A673 (cell line): Measurements from ENCODE around the gene HS3ST5. TPM values are rescaled to one million over a fixed set of nuclear protein-coding genes. Genes with fewer than 3 reads are reported as not detected.

Source experiments
- BruUV-seq: library from RNA; stranded (reverse); fragments of 400-500 nt; replicated peaks from 2 replicates; lab custom pipeline; 2021; lab: Mats Ljungman, UMichigan
- CTCF ChIA-PET: fragments of 300-600 bp; sonication (Branson Sonifier 250); formaldehyde crosslinking; loops from one replicate; lab custom pipeline; 2022; ENCODE audit warnings: antibody characterized with exemption; lab: Charles Lee
- POLR2A ChIA-PET: fragments of 300-600 bp; sonication (Branson Sonifier 250); formaldehyde crosslinking; loops from one replicate; lab custom pipeline; 2022; ENCODE audit warnings: antibody characterized with exemption; ENCODE audit not compliant: low non-redundant PET; lab: Charles Lee
- DNase-seq: peaks from one replicate; pipeline ENCODE4 v3.0.0-alpha.2; 2015; ENCODE audit warnings: low spot score
- H3K27ac ChIP-seq: fragments of 200-600 bp; sonication (generic); 2 replicates; pipeline ENCODE4 v1.5.1; 2016; ENCODE audit warnings: mixed run types, low read depth, mild to moderate bottlenecking, mixed read lengths, antibody characterized with exemption, low read length; ENCODE audit not compliant: poor library complexity, severe bottlenecking
- H3K27me3 ChIP-seq: fragments of 200-600 bp; sonication (generic); replicated peaks from 2 replicates; pipeline ENCODE4 v1.6.1; 2017; ENCODE audit warnings: mixed run types, low read depth, mild to moderate bottlenecking, mixed read lengths, antibody characterized with exemption, low read length; ENCODE audit not compliant: insufficient read depth, poor library complexity
- H3K36me3 ChIP-seq: fragments of 200-600 bp; sonication (generic); 2 replicates; pipeline ENCODE4 v1.6.1; 2016; ENCODE audit warnings: mixed run types, mild to moderate bottlenecking, mixed read lengths, antibody characterized with exemption, low read length; ENCODE audit not compliant: insufficient read depth, poor library complexity, severe bottlenecking
- H3K4me1 ChIP-seq: fragments of 200-600 bp; sonication (generic); 2 replicates; pipeline ENCODE4 v1.6.1; 2017; ENCODE audit warnings: mixed run types, mild to moderate bottlenecking, mixed read lengths, antibody characterized with exemption, low read length; ENCODE audit not compliant: insufficient read depth, poor library complexity, severe bottlenecking
- H3K4me3 ChIP-seq: fragments of 200-600 bp; sonication (generic); 2 replicates; pipeline ENCODE4 v1.5.1; 2016; ENCODE audit warnings: low read depth, mixed run types, mild to moderate bottlenecking, mixed read lengths, low read length; ENCODE audit not compliant: poor library complexity, severe bottlenecking
- H3K9me3 ChIP-seq: fragments of 200-600 bp; sonication (generic); 2 replicates; pipeline ENCODE4 v1.6.1; 2016; ENCODE audit warnings: mixed run types, low read depth, mild to moderate bottlenecking, mixed read lengths, antibody characterized with exemption, low read length; ENCODE audit not compliant: poor library complexity, severe bottlenecking
- EZH2 ChIP-seq: fragments of 200-600 bp; sonication (generic); IDR thresholded peaks from 2 replicates; pipeline ENCODE4 v1.6.1; 2017; ENCODE audit warnings: borderline replicate concordance, low read depth, mild to moderate bottlenecking, mixed read lengths, antibody characterized with exemption, low read length; ENCODE audit not compliant: poor library complexity, severe bottlenecking
- intact Hi-C: fragments of 100-400 bp; cut with micrococcal nuclease; formaldehyde crosslinking; loops from one replicate; pipeline ENCODE4 v1.10.0; 2022; ENCODE audit not compliant: unreplicated experiment
- total RNA-seq: library from RNA; stranded (reverse); gene quantifications from 2 replicates; pipeline ENCODE4 v1.2.3, GENCODE V29; 2021
- TF ChIP-seq, protein P1 (sequence below): fragments of 300-800, 200-600 bp; sonication (generic); conservative IDR thresholded peaks from 2 replicates; pipeline ENCODE4 v1.5.1; 2017; ENCODE audit warnings: low read depth, mild to moderate bottlenecking, antibody characterized with exemption, low read length, moderate library complexity, mixed read lengths

HS3ST5 gene
- total RNA-seq, 1 experiment from 2014 or later: not detected

DNA sequence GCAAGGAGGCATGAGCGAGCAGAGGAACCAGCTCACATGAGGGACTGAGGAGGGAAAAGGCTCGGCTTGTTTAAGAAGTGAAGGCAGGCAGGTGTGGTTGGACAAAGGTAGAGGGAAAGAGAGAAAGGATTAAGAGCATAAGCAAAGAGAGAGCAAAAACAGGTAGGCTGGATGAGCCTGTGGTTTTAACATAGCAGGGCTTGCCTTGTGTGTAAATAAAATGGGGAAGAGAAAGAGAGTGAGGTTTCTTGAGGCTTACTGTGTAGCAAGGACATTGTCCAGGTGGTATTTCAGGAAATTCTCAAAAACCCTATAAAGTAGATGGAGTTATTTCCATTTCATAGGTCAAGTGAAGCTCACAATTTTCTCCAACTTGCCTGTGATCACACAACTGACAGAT, 278.0 kb downstream of the HS3ST5 start:
- Histone ChIP-seq H3K27me3 (peaks cover 7% of the 10 kb centered on the region), H3K36me3 (no peaks in the 10 kb centered on the region), H3K9me3 (no peaks in the 10 kb centered on the region), H3K4me1 (no peaks in the 10 kb centered on the region), H3K4me3 (no peak overlapping the region), H3K27ac (no peak overlapping the region)
- no TSS peak for BruUV-seq
- POLR2A ChIA-PET: no interaction called here
- DNase-seq: no peak
- CTCF ChIA-PET: no interaction called here
- intact Hi-C loops: no loop called here
- TF ChIP-seq, protein P1, sequence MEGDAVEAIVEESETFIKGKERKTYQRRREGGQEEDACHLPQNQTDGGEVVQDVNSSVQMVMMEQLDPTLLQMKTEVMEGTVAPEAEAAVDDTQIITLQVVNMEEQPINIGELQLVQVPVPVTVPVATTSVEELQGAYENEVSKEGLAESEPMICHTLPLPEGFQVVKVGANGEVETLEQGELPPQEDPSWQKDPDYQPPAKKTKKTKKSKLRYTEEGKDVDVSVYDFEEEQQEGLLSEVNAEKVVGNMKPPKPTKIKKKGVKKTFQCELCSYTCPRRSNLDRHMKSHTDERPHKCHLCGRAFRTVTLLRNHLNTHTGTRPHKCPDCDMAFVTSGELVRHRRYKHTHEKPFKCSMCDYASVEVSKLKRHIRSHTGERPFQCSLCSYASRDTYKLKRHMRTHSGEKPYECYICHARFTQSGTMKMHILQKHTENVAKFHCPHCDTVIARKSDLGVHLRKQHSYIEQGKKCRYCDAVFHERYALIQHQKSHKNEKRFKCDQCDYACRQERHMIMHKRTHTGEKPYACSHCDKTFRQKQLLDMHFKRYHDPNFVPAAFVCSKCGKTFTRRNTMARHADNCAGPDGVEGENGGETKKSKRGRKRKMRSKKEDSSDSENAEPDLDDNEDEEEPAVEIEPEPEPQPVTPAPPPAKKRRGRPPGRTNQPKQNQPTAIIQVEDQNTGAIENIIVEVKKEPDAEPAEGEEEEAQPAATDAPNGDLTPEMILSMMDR: no peak
- no peak for TF ChIP-seq EZH2

DNA sequence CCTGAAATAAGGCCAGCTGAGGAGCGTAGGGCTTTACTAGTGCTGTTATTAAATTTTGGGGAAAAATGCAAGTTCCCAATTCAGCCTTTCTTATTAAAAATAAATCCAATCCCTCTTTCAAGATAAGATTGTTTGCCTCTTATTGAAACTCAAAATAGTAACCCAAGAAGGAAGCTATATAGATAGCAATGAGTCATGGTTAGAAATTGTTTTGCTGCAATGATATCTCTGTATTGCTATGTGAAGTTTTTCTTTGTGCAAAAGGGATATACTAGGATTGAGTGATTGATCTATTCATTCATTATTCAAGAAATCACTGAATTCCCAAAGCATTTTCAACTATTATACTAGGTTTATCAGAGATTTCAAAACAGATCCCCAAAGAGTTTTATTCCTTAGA, 278.9 kb downstream of the HS3ST5 start:
- no peak overlapping the region for H3K4me3 ChIP-seq
- DNase-seq: no peak
- CTCF ChIA-PET: no interaction called here
- peaks cover 7% of the 10 kb centered on the region for H3K27me3 ChIP-seq
- H3K4me1 ChIP-seq: no peaks in the 10 kb centered on the region
- POLR2A ChIA-PET: no interaction called here
- no peaks in the 10 kb centered on the region for H3K9me3 ChIP-seq
- TF ChIP-seq, protein P1: no peak
- no peak for TF ChIP-seq EZH2
- no peaks in the 10 kb centered on the region for H3K36me3 ChIP-seq
- BruUV-seq: no TSS peak
- H3K27ac ChIP-seq: no peak overlapping the region
- intact Hi-C loops: no loop called here

DNA sequence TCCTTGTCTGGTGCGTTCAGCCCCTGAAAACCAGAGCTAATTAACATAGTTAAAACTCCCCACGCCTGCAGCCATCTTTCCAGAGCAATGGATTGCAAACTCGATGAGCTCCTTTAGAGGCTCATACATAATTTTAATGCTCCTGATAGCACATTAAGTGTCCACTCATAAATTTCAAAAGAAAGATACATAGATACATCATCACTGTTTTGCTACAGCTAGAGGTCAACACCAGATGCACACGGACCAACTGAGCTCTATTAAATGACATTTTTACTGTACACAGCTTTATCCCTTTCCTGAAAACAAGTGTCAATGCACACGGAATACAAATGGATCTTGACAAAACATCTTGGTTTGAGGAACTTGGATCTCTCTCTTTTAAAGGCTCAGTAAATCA, 280.6 kb downstream of the HS3ST5 start:
- no peak for TF ChIP-seq EZH2
- TF ChIP-seq, protein P1: no peak
- Histone ChIP-seq H3K4me1 (no peaks in the 10 kb centered on the region), H3K27me3 (peaks cover 3% of the 10 kb centered on the region), H3K4me3 (no peak overlapping the region), H3K27ac (no peak overlapping the region), H3K9me3 (no peaks in the 10 kb centered on the region), H3K36me3 (no peaks in the 10 kb centered on the region)
- no TSS peak for BruUV-seq
- DNase-seq: no peak
- POLR2A ChIA-PET: no interaction called here
- intact Hi-C loops: no loop called here
- CTCF ChIA-PET: no interaction called here
